ENCODE data around the gene DCANP1.

DNA sequence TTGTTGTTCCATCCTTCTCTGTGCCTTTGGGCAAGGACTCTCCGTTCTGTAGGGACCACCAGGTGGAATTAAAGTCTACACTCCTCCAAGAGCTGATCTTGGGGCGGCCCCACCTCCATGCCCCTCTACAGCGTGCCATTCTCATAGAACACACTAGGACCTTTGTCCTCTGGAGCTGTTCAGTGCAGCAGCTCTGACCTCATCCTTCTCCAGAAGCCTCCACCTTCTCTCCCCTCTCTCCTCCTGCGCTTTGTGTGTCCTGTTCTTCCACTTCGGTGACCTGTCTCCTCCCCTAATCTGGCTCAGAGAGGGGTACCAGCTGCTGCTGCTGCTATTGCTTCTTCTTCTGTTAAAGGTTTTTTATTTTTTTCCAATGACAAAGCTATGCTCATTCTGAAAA, 46.3 kb downstream of the DCANP1 start:
- TF ChIP-seq, protein P1, sequence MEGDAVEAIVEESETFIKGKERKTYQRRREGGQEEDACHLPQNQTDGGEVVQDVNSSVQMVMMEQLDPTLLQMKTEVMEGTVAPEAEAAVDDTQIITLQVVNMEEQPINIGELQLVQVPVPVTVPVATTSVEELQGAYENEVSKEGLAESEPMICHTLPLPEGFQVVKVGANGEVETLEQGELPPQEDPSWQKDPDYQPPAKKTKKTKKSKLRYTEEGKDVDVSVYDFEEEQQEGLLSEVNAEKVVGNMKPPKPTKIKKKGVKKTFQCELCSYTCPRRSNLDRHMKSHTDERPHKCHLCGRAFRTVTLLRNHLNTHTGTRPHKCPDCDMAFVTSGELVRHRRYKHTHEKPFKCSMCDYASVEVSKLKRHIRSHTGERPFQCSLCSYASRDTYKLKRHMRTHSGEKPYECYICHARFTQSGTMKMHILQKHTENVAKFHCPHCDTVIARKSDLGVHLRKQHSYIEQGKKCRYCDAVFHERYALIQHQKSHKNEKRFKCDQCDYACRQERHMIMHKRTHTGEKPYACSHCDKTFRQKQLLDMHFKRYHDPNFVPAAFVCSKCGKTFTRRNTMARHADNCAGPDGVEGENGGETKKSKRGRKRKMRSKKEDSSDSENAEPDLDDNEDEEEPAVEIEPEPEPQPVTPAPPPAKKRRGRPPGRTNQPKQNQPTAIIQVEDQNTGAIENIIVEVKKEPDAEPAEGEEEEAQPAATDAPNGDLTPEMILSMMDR (IDR thresholded peaks at IDR 0.05), result no peak
- TF ChIP-seq ZFX (IDR thresholded peaks at IDR 0.05; ENCODE audit: borderline replicate concordance), result no peak

Measured in 22Rv1 (cell line).